WTC11 (cell line): ENCODE measurements around the gene NECTIN1.

Source experiments
- ZNF423 ChIP-seq: fragments of 250-450 bp; sonication (Bioruptor Pico); IDR thresholded peaks from 2 replicates; pipeline ENCODE4 v2.1.2; 2022; ENCODE audit warnings: mild to moderate bottlenecking, moderate library complexity
- TF ChIP-seq, protein P1 (sequence below): sonication (generic); formaldehyde crosslinking; IDR thresholded peaks from 2 replicates; pipeline ENCODE4 v1.8.1; 2023; ENCODE audit warnings: mild to moderate bottlenecking, moderate library complexity, missing genetic modification reagents

DNA sequence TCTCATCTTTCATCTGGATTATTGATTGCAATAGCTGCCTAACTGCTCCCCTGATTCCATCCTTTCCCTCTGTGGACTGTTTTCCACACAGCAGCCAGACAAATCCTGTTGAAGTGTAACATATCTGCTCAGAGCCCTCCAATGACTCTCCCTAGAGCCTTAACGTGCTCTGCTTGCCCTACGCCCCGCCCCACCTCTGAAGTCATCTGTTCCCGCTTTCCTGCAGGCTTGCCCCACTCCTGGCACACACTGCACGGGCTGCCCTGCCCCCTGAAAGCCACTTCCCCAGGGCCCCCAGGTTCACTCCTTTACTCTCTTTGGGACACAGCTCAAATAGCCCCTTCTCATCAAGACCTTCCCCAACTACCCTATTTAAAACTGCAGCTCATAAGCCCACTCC lies 59.5 kb downstream of the NECTIN1 start:
- TF ChIP-seq, protein P1, sequence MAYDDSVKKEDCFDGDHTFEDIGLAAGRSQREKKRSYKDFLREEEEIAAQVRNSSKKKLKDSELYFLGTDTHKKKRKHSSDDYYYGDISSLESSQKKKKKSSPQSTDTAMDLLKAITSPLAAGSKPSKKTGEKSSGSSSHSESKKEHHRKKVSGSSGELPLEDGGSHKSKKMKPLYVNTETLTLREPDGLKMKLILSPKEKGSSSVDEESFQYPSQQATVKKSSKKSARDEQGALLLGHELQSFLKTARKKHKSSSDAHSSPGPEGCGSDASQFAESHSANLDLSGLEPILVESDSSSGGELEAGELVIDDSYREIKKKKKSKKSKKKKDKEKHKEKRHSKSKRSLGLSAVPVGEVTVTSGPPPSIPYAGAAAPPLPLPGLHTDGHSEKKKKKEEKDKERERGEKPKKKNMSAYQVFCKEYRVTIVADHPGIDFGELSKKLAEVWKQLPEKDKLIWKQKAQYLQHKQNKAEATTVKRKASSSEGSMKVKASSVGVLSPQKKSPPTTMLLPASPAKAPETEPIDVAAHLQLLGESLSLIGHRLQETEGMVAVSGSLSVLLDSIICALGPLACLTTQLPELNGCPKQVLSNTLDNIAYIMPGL (CRISPR knock-in tag), result no peak
- TF ChIP-seq ZNF423 (CRISPR knock-in tag), result no peak
